Measurements from ENCODE around the gene VGLL4. TPM values are rescaled to one million over a fixed set of nuclear protein-coding genes. Genes with fewer than 3 reads are reported as not detected.
A peak's percentile ranks its signal among the peaks of the same experiment; 100 is the strongest.

The VGLL4 gene
- polyA plus RNA-seq, 3 donors, result 8.5 to 13.2 (median 10.0) TPM

DNA sequence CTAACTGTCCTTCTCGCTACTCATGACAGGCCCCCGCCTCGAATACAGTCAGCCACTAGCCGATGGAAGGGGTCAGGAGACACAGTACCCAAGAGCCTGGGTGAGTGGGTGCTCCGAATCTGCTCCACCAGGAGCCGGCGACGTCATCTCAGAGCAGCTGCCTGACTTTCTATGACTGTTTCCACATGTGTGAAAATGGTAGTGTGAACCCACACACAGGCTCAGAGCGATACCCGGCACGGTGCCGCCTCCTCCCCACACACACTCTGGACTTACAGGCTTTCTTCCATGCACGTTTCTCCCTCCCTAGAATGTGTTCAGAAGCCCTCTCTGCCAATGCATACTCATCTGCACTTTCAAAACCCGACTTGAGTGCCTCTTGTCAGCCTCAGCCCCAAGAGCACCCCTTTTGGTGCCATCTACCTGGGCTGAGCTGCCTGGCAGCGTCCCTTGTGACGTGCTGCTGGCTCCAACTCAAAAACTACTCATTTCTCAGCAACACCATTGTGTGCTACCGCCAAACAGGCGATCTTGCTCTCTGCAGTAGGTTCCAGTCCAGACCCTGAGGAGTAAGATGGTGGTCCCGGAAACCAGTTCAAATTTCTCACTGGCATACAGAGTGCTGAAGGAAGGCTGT, 29.7 kb downstream of the VGLL4 start:
- Mint-ChIP-seq H3K36me3 (peaks cover 2 to 21% of the 10 kb centered on the region in 2 donors), H3K27ac (peak overlapping the region in 2 of 7 donors; percentile 13 to 48), H3K4me1 (peaks cover 11% of the 10 kb centered on the region), H3K4me3 (no peak overlapping the region), H3K27me3 (ENCODE audit: low read depth in 3 of 3) (no peaks in the 10 kb centered on the region), H3K9me3 (no peaks in the 10 kb centered on the region)
- no peak overlapping the region for H3K9ac ChIP-seq (ENCODE audit: insufficient read depth, low read length, poor library complexity, severe bottlenecking)
- DNase-seq, result no peak
- H4K20me1 ChIP-seq (ENCODE audit: insufficient read depth, low read length), result peaks cover 89% of the 10 kb centered on the region
- peaks cover 97% of the 10 kb centered on the region for H3K79me2 ChIP-seq (ENCODE audit: insufficient read depth, low read length)
- H2AFZ ChIP-seq (ENCODE audit: insufficient read depth, low read depth, low read length, poor library complexity, severe bottlenecking), result no peak overlapping the region
- H3K27ac ChIP-seq (ENCODE audit: low read depth in 1 of 2, low read length in 2 of 2), result no peak overlapping the region
- no peak for TF ChIP-seq CTCF (IDR thresholded peaks at IDR 0.05)
- H3K4me1 ChIP-seq (ENCODE audit: control insufficient read depth in 1 of 2, insufficient read depth in 2 of 2, low read length in 2 of 2), result no peaks in the 10 kb centered on the region
- WGBS (ENCODE audit: insufficient coverage), result 97% methylated on average over 11 of the region's 19 CpGs
- H3K4me2 ChIP-seq (replicated peaks; ENCODE audit: extremely low read depth, low read length, poor library complexity, severe bottlenecking), result no peak overlapping the region
- H3K4me3 ChIP-seq (replicated peaks in 1 of 3; ENCODE audit: low read depth in 2 of 3, low read length in 3 of 3), result no peak overlapping the region
- no peaks in the 10 kb centered on the region for H3K27me3 ChIP-seq (ENCODE audit: control insufficient read depth in 2 of 2, insufficient read depth in 2 of 2, low read length in 2 of 2)
- H3K36me3 ChIP-seq (replicated peaks in 1 of 2; ENCODE audit: control insufficient read depth in 1 of 2, insufficient read depth in 2 of 2, low read length in 2 of 2), result peaks cover 0 to 5% of the 10 kb centered on the region in 2 donors
- intact Hi-C loops (cut with micrococcal nuclease), result no loop called here
- no peaks in the 10 kb centered on the region for H3K9me3 ChIP-seq (replicated peaks in 1 of 2; ENCODE audit: control insufficient read depth in 1 of 2, insufficient read depth in 1 of 2, low read length in 2 of 2)

GRCh38 chr3:11613319-11613718, 30.4 kb downstream of the VGLL4 start:
- Histone ChIP-seq H3K4me3 (replicated peaks in 1 of 3; ENCODE audit: low read depth in 2 of 3, low read length in 3 of 3) (no peak overlapping the region), H3K36me3 (replicated peaks in 1 of 2; ENCODE audit: control insufficient read depth in 1 of 2, insufficient read depth in 2 of 2, low read length in 2 of 2) (peaks cover 0 to 5% of the 10 kb centered on the region in 2 donors), H3K79me2 (ENCODE audit: insufficient read depth, low read length) (peaks cover 97% of the 10 kb centered on the region), H3K4me2 (replicated peaks; ENCODE audit: extremely low read depth, low read length, poor library complexity, severe bottlenecking) (no peak overlapping the region), H2AFZ (ENCODE audit: insufficient read depth, low read depth, low read length, poor library complexity, severe bottlenecking) (no peak overlapping the region), H3K27me3 (ENCODE audit: control insufficient read depth in 2 of 2, insufficient read depth in 2 of 2, low read length in 2 of 2) (no peaks in the 10 kb centered on the region), H3K9me3 (replicated peaks in 1 of 2; ENCODE audit: control insufficient read depth in 1 of 2, insufficient read depth in 1 of 2, low read length in 2 of 2) (no peaks in the 10 kb centered on the region), H4K20me1 (ENCODE audit: insufficient read depth, low read length) (peaks cover 91% of the 10 kb centered on the region), H3K27ac (ENCODE audit: low read depth in 1 of 2, low read length in 2 of 2) (no peak overlapping the region), H3K4me1 (ENCODE audit: control insufficient read depth in 1 of 2, insufficient read depth in 2 of 2, low read length in 2 of 2) (no peaks in the 10 kb centered on the region), H3K9ac (ENCODE audit: insufficient read depth, low read length, poor library complexity, severe bottlenecking) (no peak overlapping the region)
- Mint-ChIP-seq H3K4me3 (no peak overlapping the region), H3K4me1 (peaks cover 13% of the 10 kb centered on the region), H3K36me3 (peaks cover 2 to 21% of the 10 kb centered on the region in 2 donors), H3K27me3 (ENCODE audit: low read depth in 3 of 3) (no peaks in the 10 kb centered on the region), H3K27ac (peak overlapping the region in 1 of 7 donors; percentile 10), H3K9me3 (no peaks in the 10 kb centered on the region)
- no peak for TF ChIP-seq CTCF (IDR thresholded peaks at IDR 0.05)
- WGBS (ENCODE audit: insufficient coverage), result 100% methylated on average over 1 of the region's 8 CpGs
- intact Hi-C loops (cut with micrococcal nuclease), result no loop called here
- DNase-seq, result no peak
